NOMO-1 treated with dmso at 0.1 percent for 144 hours (cell line): ENCODE results near the gene C19orf81.
"Not testable (repeated sequence)": the region's sequence is repeated elsewhere in the genome, so short reads cannot be mapped to it uniquely, and the experiment has no call there.

Experiments used
- DNase-seq: peaks from one replicate; lab custom pipeline; 2025; ENCODE audit not compliant: unreplicated experiment; lab: John Stamatoyannopoulos, UW

The C19orf81 gene

GRCh38 chr19:50649433-50650391, at the start of gene C19orf81:
C19orf81 (plus strand) TSS chr19:50649445; CDS start chr19:50649445, 0 bp downstream.
- DNase-seq = no peak

- DNase-seq = no peak
Observed at GRCh38 chr19:50601407-50602088, 47.7 kb upstream of the C19orf81 start.

GRCh38 chr19:50602089-50602422, 47.2 kb upstream of the C19orf81 start:
- DNase-seq = no peak

- DNase-seq = no peak
Observed at GRCh38 chr19:50602496-50602895, 46.7 kb upstream of the C19orf81 start.

GRCh38 chr19:50602935-50603334, 46.3 kb upstream of the C19orf81 start:
- no peak for DNase-seq

GRCh38 chr19:50604264-50605073, 44.8 kb upstream of the C19orf81 start:
- not testable (repeated sequence) for DNase-seq

- DNase-seq = not testable (repeated sequence)
Observed at GRCh38 chr19:50606059-50606836, 43.0 kb upstream of the C19orf81 start.

- DNase-seq = no peak
Observed at GRCh38 chr19:50607388-50607787, 41.9 kb upstream of the C19orf81 start.

- DNase-seq = peak; percentile 91
Observed at GRCh38 chr19:50607874-50608785, 41.1 kb upstream of the C19orf81 start.

- DNase-seq = peak; percentile 31
Observed at GRCh38 chr19:50612504-50613404, 36.5 kb upstream of the C19orf81 start.

GRCh38 chr19:50618379-50618778, 30.9 kb upstream of the C19orf81 start:
- DNase-seq = not testable (repeated sequence)

- DNase-seq = not testable (repeated sequence)
Observed at GRCh38 chr19:50619184-50619583, 30.1 kb upstream of the C19orf81 start.

- not testable (repeated sequence) for DNase-seq
Observed at GRCh38 chr19:50620394-50620906, 28.8 kb upstream of the C19orf81 start.

GRCh38 chr19:50624949-50625600, 24.2 kb upstream of the C19orf81 start:
- DNase-seq = no peak

GRCh38 chr19:50626011-50626410, 23.2 kb upstream of the C19orf81 start:
- DNase-seq = no peak

GRCh38 chr19:50626795-50627194, 22.4 kb upstream of the C19orf81 start:
- DNase-seq = no peak

GRCh38 chr19:50628146-50628545, 21.1 kb upstream of the C19orf81 start:
- DNase-seq = no peak

- no peak for DNase-seq
Observed at GRCh38 chr19:50628551-50628950, 20.7 kb upstream of the C19orf81 start.
